HG02798 (cell line): ENCODE results near the gene MLPH.
"Not testable (repeated sequence)": the region's sequence is repeated elsewhere in the genome, so short reads cannot be mapped to it uniquely, and the experiment has no call there.

Experiments
- ATAC-seq: cut with Tn5 transposase; IDR thresholded peaks from one replicate; pipeline ENCODE4 v1.9.1; 2021; ENCODE audit warnings: mild to moderate bottlenecking; ENCODE audit not compliant: unreplicated experiment, poor library complexity

Gene MLPH

GRCh38 chr2:237456200-237456843 is 30.7 kb upstream of the MLPH start:
- ATAC-seq = no peak

GRCh38 chr2:237457388-237457941 is 29.6 kb upstream of the MLPH start:
- ATAC-seq = no peak

GRCh38 chr2:237458519-237458918 is 28.5 kb upstream of the MLPH start:
- ATAC-seq = no peak

- ATAC-seq = no peak
Measured at GRCh38 chr2:237459226-237459625, 27.8 kb upstream of the MLPH start.

- no peak for ATAC-seq
Measured at GRCh38 chr2:237459741-237460174, 27.3 kb upstream of the MLPH start.

- ATAC-seq = no peak
Measured at GRCh38 chr2:237464757-237465391, 22.2 kb upstream of the MLPH start.

- no peak for ATAC-seq
Measured at GRCh38 chr2:237465515-237466148, 21.4 kb upstream of the MLPH start.

GRCh38 chr2:237466211-237466610 is 20.8 kb upstream of the MLPH start:
- ATAC-seq = no peak

- no peak for ATAC-seq
Measured at GRCh38 chr2:237467447-237468179, 19.4 kb upstream of the MLPH start.

GRCh38 chr2:237469410-237469809 is 17.6 kb upstream of the MLPH start:
- not testable (repeated sequence) for ATAC-seq

- no peak for ATAC-seq
Measured at GRCh38 chr2:237469849-237470248, 17.2 kb upstream of the MLPH start.

- ATAC-seq = no peak
Measured at GRCh38 chr2:237470914-237471313, 16.1 kb upstream of the MLPH start.

- ATAC-seq = no peak
Measured at GRCh38 chr2:237471438-237472186, 15.4 kb upstream of the MLPH start.

- ATAC-seq = no peak
Measured at GRCh38 chr2:237472187-237472712, 14.8 kb upstream of the MLPH start.

GRCh38 chr2:237472909-237473877 is 13.9 kb upstream of the MLPH start:
- no peak for ATAC-seq

- ATAC-seq = no peak
Measured at GRCh38 chr2:237473878-237474441, 13.1 kb upstream of the MLPH start.

- ATAC-seq = no peak
Measured at GRCh38 chr2:237474442-237474911, 12.6 kb upstream of the MLPH start.
